ENCODE data around the gene GABRP.

Gene GABRP

GRCh38 chr5:170861917-170862766 is 78.6 kb downstream of the GABRP start, which contains the start of gene RANBP17:
Gene RANBP17 (plus strand): TSS chr5:170862018.
- H3K9me3 Mint-ChIP-seq: peaks cover 10 to 34% of the 10 kb centered on the region in 2 donors
- peaks cover 16 to 22% of the 10 kb centered on the region in 2 donors for H3K27me3 Mint-ChIP-seq
- peaks cover 0 to 5% of the 10 kb centered on the region in 2 donors for H3K4me1 Mint-ChIP-seq (ENCODE audit: low read depth in 2 of 2)
- ATAC-seq (replicated peaks) (peak; percentile 27), DNase-seq (no peak)
- H3K4me3 Mint-ChIP-seq: peak within 1 kb of the TSS; percentile 46
- no peak within 1 kb of the TSS for H3K27ac Mint-ChIP-seq
- H3K36me3 Mint-ChIP-seq (ENCODE audit: insufficient read depth): no peaks in the 10 kb centered on the region

- Mint-ChIP-seq H3K4me1 (ENCODE audit: low read depth in 2 of 2) (peaks cover 0 to 5% of the 10 kb centered on the region in 2 donors), H3K36me3 (ENCODE audit: insufficient read depth) (no peaks in the 10 kb centered on the region), H3K27ac (no peak overlapping the region), H3K27me3 (peaks cover 16 to 22% of the 10 kb centered on the region in 2 donors), H3K4me3 (no peak overlapping the region), H3K9me3 (peaks cover 8 to 32% of the 10 kb centered on the region in 2 donors)
- no peak for DNase-seq
- no peak for ATAC-seq (replicated peaks)
Measured at GRCh38 chr5:170863646-170864045, 80.1 kb downstream of the GABRP start.

Data from effector memory CD8-positive, alpha-beta T cell (primary cell).